Nephron (organoid): Measurements from ENCODE around the gene ATP4A.

Source experiments
- H3K27ac Mint-ChIP-seq, 3 experiments: 2 replicates each; pipeline ENCODE4 v1.8.0; 2020; ENCODE audit warnings: mixed read lengths in 3 of 3, mild to moderate bottlenecking in 2 of 3, moderate library complexity in 1 of 3
- H3K27me3 Mint-ChIP-seq: 2 replicates; pipeline ENCODE4 v1.8.0; 2021; ENCODE audit warnings: low read depth, mild to moderate bottlenecking, moderate library complexity, mixed read lengths
- H3K36me3 Mint-ChIP-seq: 2 replicates; pipeline ENCODE4 v1.8.0; 2020; ENCODE audit warnings: low read depth, mixed read lengths
- H3K4me1 Mint-ChIP-seq: 2 replicates; pipeline ENCODE4 v1.8.0; 2020; ENCODE audit warnings: mixed read lengths
- H3K4me3 Mint-ChIP-seq, 3 experiments: 2 replicates each; pipeline ENCODE4 v1.8.0; 2020; ENCODE audit warnings: mild to moderate bottlenecking in 3 of 3, mixed read lengths in 3 of 3, moderate library complexity in 2 of 3
- H3K9me3 Mint-ChIP-seq: 2 replicates; pipeline ENCODE4 v1.8.0; 2020; ENCODE audit warnings: mixed read lengths
- TF ChIP-seq, protein P1 (sequence below), 3 experiments: fragments of 200-600 bp; sonication (generic); IDR thresholded peaks; one replicate each; pipeline ENCODE4 v1.5.0; 2021; ENCODE audit warnings: antibody characterized with exemption in 3 of 3; ENCODE audit not compliant: unreplicated experiment in 3 of 3

The ATP4A gene

GRCh38 chr19:35500611-35501010, 62.8 kb downstream of the ATP4A start:
- TF ChIP-seq, protein P1, sequence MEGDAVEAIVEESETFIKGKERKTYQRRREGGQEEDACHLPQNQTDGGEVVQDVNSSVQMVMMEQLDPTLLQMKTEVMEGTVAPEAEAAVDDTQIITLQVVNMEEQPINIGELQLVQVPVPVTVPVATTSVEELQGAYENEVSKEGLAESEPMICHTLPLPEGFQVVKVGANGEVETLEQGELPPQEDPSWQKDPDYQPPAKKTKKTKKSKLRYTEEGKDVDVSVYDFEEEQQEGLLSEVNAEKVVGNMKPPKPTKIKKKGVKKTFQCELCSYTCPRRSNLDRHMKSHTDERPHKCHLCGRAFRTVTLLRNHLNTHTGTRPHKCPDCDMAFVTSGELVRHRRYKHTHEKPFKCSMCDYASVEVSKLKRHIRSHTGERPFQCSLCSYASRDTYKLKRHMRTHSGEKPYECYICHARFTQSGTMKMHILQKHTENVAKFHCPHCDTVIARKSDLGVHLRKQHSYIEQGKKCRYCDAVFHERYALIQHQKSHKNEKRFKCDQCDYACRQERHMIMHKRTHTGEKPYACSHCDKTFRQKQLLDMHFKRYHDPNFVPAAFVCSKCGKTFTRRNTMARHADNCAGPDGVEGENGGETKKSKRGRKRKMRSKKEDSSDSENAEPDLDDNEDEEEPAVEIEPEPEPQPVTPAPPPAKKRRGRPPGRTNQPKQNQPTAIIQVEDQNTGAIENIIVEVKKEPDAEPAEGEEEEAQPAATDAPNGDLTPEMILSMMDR (IDR thresholded peaks at IDR 0.05; ENCODE audit: unreplicated experiment in 3 of 3), result no peak
- Mint-ChIP-seq H3K4me1 (no peaks in the 10 kb centered on the region), H3K36me3 (no peaks in the 10 kb centered on the region), H3K4me3 (no peak overlapping the region), H3K9me3 (no peaks in the 10 kb centered on the region), H3K27ac (no peak overlapping the region), H3K27me3 (peaks cover 7% of the 10 kb centered on the region)
